RWPE2 (cell line): Measurements from ENCODE around the gene REXO1.
A peak's percentile ranks its signal among the peaks of the same experiment; 100 is the strongest.

ENCODE experiments used
- ATAC-seq: fragments of 200-7000 bp; cut with Tn5 transposase; 3 replicates; pipeline ENCODE4 v1.9.1; 2021; ENCODE audit warnings: low read depth
- DNase-seq: peaks from one replicate; pipeline ENCODE4 v3.0.0-alpha.2; 2020; ENCODE audit warnings: low spot score
- H3K27ac ChIP-seq: fragments of 450-650 bp; 2 replicates; pipeline ENCODE4 v1.5.1; 2017; ENCODE audit warnings: mild to moderate bottlenecking; ENCODE audit not compliant: poor library complexity, severe bottlenecking
- H3K27me3 ChIP-seq: fragments of 250-450 bp; sonication (Bioruptor Pico); 2 replicates; pipeline ENCODE4 v1.5.1; 2021; ENCODE audit warnings: mild to moderate bottlenecking, moderate library complexity; ENCODE audit not compliant: insufficient read depth, poor library complexity, severe bottlenecking
- H3K36me3 ChIP-seq: fragments of 250-450 bp; sonication (Bioruptor Pico); 2 replicates; pipeline ENCODE4 v1.5.1; 2020; ENCODE audit warnings: low read depth, mild to moderate bottlenecking, moderate library complexity
- H3K4me1 ChIP-seq: fragments of 250-450 bp; sonication (Bioruptor Pico); 2 replicates; pipeline ENCODE4 v1.5.1; 2021; ENCODE audit warnings: mild to moderate bottlenecking, moderate library complexity; ENCODE audit not compliant: insufficient read depth, poor library complexity, severe bottlenecking
- H3K4me3 ChIP-seq: fragments of 250-450 bp; sonication (Bioruptor Pico); 2 replicates; pipeline ENCODE4 v1.5.1; 2021; ENCODE audit warnings: mild to moderate bottlenecking, moderate library complexity; ENCODE audit not compliant: severe bottlenecking
- H3K9me3 ChIP-seq: fragments of 250-450 bp; sonication (Bioruptor Pico); 2 replicates; pipeline ENCODE4 v1.5.1; 2021; ENCODE audit warnings: mild to moderate bottlenecking, moderate library complexity; ENCODE audit not compliant: severe bottlenecking
- CTCF ChIP-seq: fragments of 450-650 bp; IDR thresholded peaks from one replicate; pipeline ENCODE4 v1.5.1; 2017; ENCODE audit warnings: mild to moderate bottlenecking, moderate library complexity; ENCODE audit not compliant: poor library complexity, severe bottlenecking

Gene REXO1

GRCh38 chr19:1841209-1841924 lies 6.9 kb downstream of the REXO1 start:
- peaks cover 19% of the 10 kb centered on the region for H3K36me3 ChIP-seq
- H3K4me3 ChIP-seq, result no peak overlapping the region
- no peak for TF ChIP-seq CTCF
- H3K27me3 ChIP-seq, result no peaks in the 10 kb centered on the region
- H3K4me1 ChIP-seq, result no peaks in the 10 kb centered on the region
- no peak overlapping the region for H3K27ac ChIP-seq
- no peak for DNase-seq
- no peaks in the 10 kb centered on the region for H3K9me3 ChIP-seq
- ATAC-seq, result no peak

- Histone ChIP-seq H3K4me3 (no peak overlapping the region), H3K36me3 (peaks cover 14% of the 10 kb centered on the region), H3K27ac (no peak overlapping the region), H3K9me3 (no peaks in the 10 kb centered on the region), H3K4me1 (no peaks in the 10 kb centered on the region), H3K27me3 (no peaks in the 10 kb centered on the region)
- no peak for ATAC-seq
- TF ChIP-seq CTCF, result no peak
- DNase-seq, result no peak
Measured at GRCh38 chr19:1840541-1841115, 7.7 kb downstream of the REXO1 start.

GRCh38 chr19:1839658-1840540 lies 8.4 kb downstream of the REXO1 start:
- Histone ChIP-seq H3K9me3 (no peaks in the 10 kb centered on the region), H3K36me3 (peaks cover 6% of the 10 kb centered on the region; the same call in 1 of the 2 replicates), H3K4me1 (no peaks in the 10 kb centered on the region), H3K27ac (no peak overlapping the region), H3K4me3 (no peak overlapping the region), H3K27me3 (no peaks in the 10 kb centered on the region)
- ATAC-seq, result no peak
- no peak for DNase-seq
- TF ChIP-seq CTCF, result no peak

- Histone ChIP-seq H3K27me3 (no peaks in the 10 kb centered on the region), H3K4me1 (no peaks in the 10 kb centered on the region), H3K4me3 (no peak overlapping the region), H3K27ac (no peak overlapping the region), H3K9me3 (no peaks in the 10 kb centered on the region), H3K36me3 (peaks cover 5% of the 10 kb centered on the region; the same call in 1 of the 2 replicates)
- ATAC-seq (no peak; the same call in none of the 3 replicates), DNase-seq (no peak)
- peak; percentile 79 for TF ChIP-seq CTCF
Measured at GRCh38 chr19:1837625-1838105, 10.6 kb downstream of the REXO1 start.
